GM23248 (cell line): ENCODE data around the gene ANKK1.

ENCODE experiments used
- EZH2 ChIP-seq: fragments of 200-600 bp; sonication (generic); IDR thresholded peaks from 2 replicates; pipeline ENCODE4 v1.6.1; 2018; ENCODE audit warnings: antibody characterized with exemption, mild to moderate bottlenecking; ENCODE audit not compliant: insufficient read depth, poor library complexity, severe bottlenecking
- EZH2phosphoT487 ChIP-seq: fragments of 200-600 bp; sonication (generic); IDR thresholded peaks from 2 replicates; pipeline ENCODE4 v1.6.1; 2018; ENCODE audit warnings: antibody characterized with exemption, moderate library complexity, mild to moderate bottlenecking, low read depth; ENCODE audit not compliant: insufficient read depth

- no peak for TF ChIP-seq EZH2
- TF ChIP-seq EZH2phosphoT487, result no peak
Measured at GRCh38 chr11:113401718-113402117, 14.1 kb downstream of the ANKK1 start.
